Panc1 (cell line): ENCODE data around the gene PSRC1. TPM values are rescaled to one million over a fixed set of nuclear protein-coding genes. Genes with fewer than 3 reads are reported as not detected.

Source experiments
- total RNA-seq: library from RNA; stranded (reverse); gene quantifications from one replicate; pipeline ENCODE4 v1.2.1, GENCODE V29; 2021; ENCODE audit not compliant: unreplicated experiment

Gene PSRC1
- total RNA-seq, 1 experiment from 2014 or later: 40.6 TPM

Other genes with a start within 250 kb of the PSRC1 start
- gene WDR47, start 241.0 kb downstream of the PSRC1 start, total RNA-seq: 9.6 TPM
- gene TAF13, start 207.1 kb downstream of the PSRC1 start, total RNA-seq: 28.9 TPM
- 18.1 TPM for gene TMEM167B, start 192.4 kb downstream of the PSRC1 start, total RNA-seq
- 0.28 TPM for gene ELAPOR1, start 169.0 kb downstream of the PSRC1 start, total RNA-seq
- 115 TPM for gene SARS1, start 69.2 kb downstream of the PSRC1 start, total RNA-seq
- 4.1 TPM for gene CELSR2, start 33.6 kb downstream of the PSRC1 start, total RNA-seq
- not detected for gene MYBPHL, start 23.9 kb upstream of the PSRC1 start, total RNA-seq
- 25.1 TPM for gene SORT1, start 114.8 kb upstream of the PSRC1 start, total RNA-seq
- 118 TPM for gene PSMA5, start 143.3 kb upstream of the PSRC1 start, total RNA-seq
- 0.74 TPM for gene SYPL2, start 183.4 kb upstream of the PSRC1 start, total RNA-seq
- gene ATXN7L2, start 200.8 kb upstream of the PSRC1 start, total RNA-seq: 4.9 TPM
- 4.5 TPM for gene CYB561D1, start 210.9 kb upstream of the PSRC1 start, total RNA-seq
- gene AMIGO1, start 226.6 kb upstream of the PSRC1 start, total RNA-seq: 0.64 TPM